HepG2 (cell line): Measurements from ENCODE around the gene MLYCD. TPM values are rescaled to one million over a fixed set of nuclear protein-coding genes. Genes with fewer than 3 reads are reported as not detected.
A peak's percentile ranks its signal among the peaks of the same experiment; 100 is the strongest.

Source experiments
- ATAC-seq: fragments of 200-7000 bp; cut with Tn5 transposase; 3 replicates; pipeline ENCODE4 v1.9.1; 2020; ENCODE audit warnings: mild to moderate bottlenecking, moderate library complexity
- BruUV-seq: library from RNA; stranded (reverse); fragments of 400-500 nt; replicated peaks from 2 replicates; lab custom pipeline; 2021; lab: Mats Ljungman, UMichigan
- CTCF ChIA-PET: fragments of 300-600 bp; formaldehyde crosslinking; extraction: SDS; loops from one replicate; lab custom pipeline; 2021; ENCODE audit warnings: low total read pairs, inconsistent platforms, low intra/inter-chr PET ratio; lab: Yijun Ruan, JAX
- POLR2A ChIA-PET: fragments of 350-600 bp; sonication (Branson Sonifier 250); formaldehyde crosslinking; loops from one replicate; lab custom pipeline; 2020; ENCODE audit warnings: antibody characterized with exemption, inconsistent platforms; lab: Yijun Ruan, JAX
- DNase-seq: peaks from one replicate; pipeline ENCODE4 v3.0.0-alpha.2; 2015; ENCODE audit warnings: low spot score
- FAIRE-seq: peaks from 3 replicates; lab custom pipeline; 2011; peaks lifted over from hg19 to GRCh38; lab: Jason Lieb, UNC
- H2AFZ ChIP-seq: one replicate; pipeline ENCODE4 v1.6.1; 2011; ENCODE audit warnings: low read length, inconsistent platforms
- H3K27ac ChIP-seq: fragments of 300-600 bp; 3 replicates; pipeline ENCODE4 v1.8.0; 2011; ENCODE audit warnings: mixed run types, mild to moderate bottlenecking, mixed read lengths, low read length, inconsistent platforms; ENCODE audit not compliant: insufficient read depth; ENCODE audit errors: extremely low read length
- H3K27me3 ChIP-seq, 2 experiments: fragments of 200-600 bp in 1 of 2; 2 replicates in 1 of 2; 3 replicates in 1 of 2; pipeline versions ENCODE4 v1.6.0 to v1.8.0; 2011; ENCODE audit warnings: low read length in 2 of 2, mild to moderate bottlenecking in 2 of 2, moderate library complexity in 2 of 2, inconsistent platforms in 1 of 2; ENCODE audit not compliant: insufficient read depth in 2 of 2, control insufficient read depth in 1 of 2
- H3K36me3 ChIP-seq, 2 experiments: fragments of 200-600 bp in 1 of 2; replicated peaks in 1 of 2; 2 replicates in 1 of 2; 3 replicates in 1 of 2; pipeline versions ENCODE4 v1.5.1 to v1.8.0; 2011; ENCODE audit warnings: low read length in 2 of 2, inconsistent platforms in 1 of 2; ENCODE audit not compliant: insufficient read depth in 2 of 2, control insufficient read depth in 1 of 2
- H3K4me1 ChIP-seq: 2 replicates; pipeline ENCODE4 v1.5.1; 2012; ENCODE audit warnings: low read length, inconsistent platforms; ENCODE audit not compliant: insufficient read depth
- H3K4me2 ChIP-seq: 2 replicates; pipeline ENCODE4 v1.6.0; 2011; ENCODE audit warnings: low read depth, low read length, inconsistent platforms
- H3K4me3 ChIP-seq, 3 experiments: fragments of 200-600 bp in 1 of 3; sonication (generic), shearing (Covaris generic) in 1 of 3; replicated peaks in 1 of 3; 2 replicates each; pipeline ENCODE4 v1.5.1; 2011 to 2016; ENCODE audit warnings: low read length in 3 of 3, inconsistent platforms in 2 of 3, low read depth in 2 of 3, mild to moderate bottlenecking in 2 of 3, control low read depth in 1 of 3, mixed read lengths in 1 of 3; ENCODE audit not compliant: insufficient read depth in 1 of 3
- H3K79me2 ChIP-seq: one replicate; pipeline ENCODE4 v1.6.1; 2011; ENCODE audit warnings: low read length, inconsistent platforms; ENCODE audit not compliant: insufficient read depth
- H3K9ac ChIP-seq: 2 replicates; pipeline ENCODE4 v1.6.0; 2011; ENCODE audit warnings: mild to moderate bottlenecking, low read depth, low read length, inconsistent platforms; ENCODE audit not compliant: insufficient read depth
- H3K9me3 ChIP-seq: 2 replicates; pipeline ENCODE4 v1.5.1; 2012; ENCODE audit warnings: mild to moderate bottlenecking, low read length
- H4K20me1 ChIP-seq: 2 replicates; pipeline ENCODE4 v1.6.0; 2011; ENCODE audit warnings: inconsistent platforms, mild to moderate bottlenecking, low read length, moderate library complexity; ENCODE audit not compliant: insufficient read depth
- AHR ChIP-seq: IDR thresholded peaks from 2 replicates; pipeline ENCODE4 v1.6.1; 2018; ENCODE audit warnings: missing genetic modification reagents, missing compliant biosample characterization
- CTCF ChIP-seq: sonication (generic); formaldehyde crosslinking; IDR thresholded peaks from 2 replicates; pipeline ENCODE4 v1.5.0; 2020; ENCODE audit warnings: mild to moderate bottlenecking, missing genetic modification reagents, moderate library complexity
- DNMT3B ChIP-seq: conservative IDR thresholded peaks from 2 replicates; pipeline ENCODE4 v1.6.1; 2016; ENCODE audit warnings: missing biosample characterization, control low read depth
- KDM6A ChIP-seq: IDR thresholded peaks from 2 replicates; pipeline ENCODE4 v1.6.1; 2016; ENCODE audit warnings: low read depth
- NCOA1 ChIP-seq: sonication (generic); formaldehyde crosslinking; IDR thresholded peaks from 2 replicates; pipeline ENCODE4 v1.9.0; 2021; ENCODE audit warnings: missing genetic modification reagents
- NPAS2 ChIP-seq: sonication (generic); formaldehyde crosslinking; IDR thresholded peaks from 2 replicates; pipeline ENCODE4 v1.8.0; 2022; ENCODE audit warnings: mild to moderate bottlenecking, missing genetic modification reagents, borderline replicate concordance
- POLR2AphosphoS5 ChIP-seq: IDR thresholded peaks from 2 replicates; pipeline ENCODE4 v1.6.1; 2012; ENCODE audit warnings: low read depth, low read length
- SNAPC5 ChIP-seq: sonication (generic); formaldehyde crosslinking; IDR thresholded peaks from 2 replicates; pipeline ENCODE4 v1.8.1; 2023; ENCODE audit warnings: mild to moderate bottlenecking, missing genetic modification reagents, borderline replicate concordance
- TFAP4 ChIP-seq: sonication (generic); IDR thresholded peaks from 2 replicates; pipeline ENCODE4 v1.6.1; 2016; ENCODE audit warnings: low read depth, borderline replicate concordance
- ZBTB26 ChIP-seq: IDR thresholded peaks from 2 replicates; pipeline ENCODE4 v1.6.1; 2016; ENCODE audit warnings: missing compliant biosample characterization, missing genetic modification reagents, borderline replicate concordance
- ZNF274 ChIP-seq: sonication (generic); formaldehyde crosslinking; IDR thresholded peaks from 2 replicates; pipeline ENCODE4 v1.5.1; 2020; ENCODE audit warnings: mild to moderate bottlenecking, missing genetic modification reagents
- ZNF570 ChIP-seq: sonication (generic); formaldehyde crosslinking; IDR thresholded peaks from 2 replicates; pipeline ENCODE4 v1.4.0; 2020; ENCODE audit warnings: mild to moderate bottlenecking, missing genetic modification reagents, borderline replicate concordance
- WGBS: methylation state at CpG from one replicate; pipeline ENCODE4 v1.1.6; 2017; ENCODE audit warnings: low lambda C conversion rate; 5-methylcytosine and 5-hydroxymethylcytosine counted together
- in situ Hi-C: cut with HindIII; loops from 2 replicates; pipeline ENCODE4 v1.10.0; 2017; ENCODE audit warnings: low pct_unique_long_range_greater_than_20kb; ENCODE audit not compliant: extremely low pct_ligation_motif_present
- intact Hi-C: fragments of 100-400 bp; cut with micrococcal nuclease; formaldehyde crosslinking; loops from one replicate; pipeline ENCODE4 v1.10.0; 2022; ENCODE audit not compliant: unreplicated experiment
- polyA plus RNA-seq, 8 experiments: library from polyadenylated mRNA; depleted of rRNA in 3 of 8; stranded (reverse) in 7 of 8; unstranded in 1 of 8; fragments of >200 nt; fragmentation: Illumina TruSeq in 4 of 8; extraction: Trizol in 4 of 8; gene quantifications; 2 replicates each; pipeline versions ENCODE4 v1.2.1 to v1.2.3, GENCODE V29; 2011 to 2016; ENCODE audit warnings: low read depth in 4 of 8, missing spikeins in 1 of 8, mixed read lengths in 1 of 8; ENCODE audit not compliant: insufficient read depth in 1 of 8
- total RNA-seq, 5 experiments: library from RNA; depleted of rRNA; stranded (reverse); fragments of >200 nt; fragmentation: Illumina TruSeq; extraction: Trizol; gene quantifications; 2 replicates each; pipeline ENCODE4 v1.2.3, GENCODE V29; 2016; ENCODE audit warnings: low read depth in 1 of 5
- TF ChIP-seq, protein P1 (sequence below): sonication (generic); formaldehyde crosslinking; IDR thresholded peaks from 2 replicates; pipeline ENCODE4 v1.4.0; 2020; ENCODE audit warnings: missing genetic modification reagents, borderline replicate concordance

Gene MLYCD
- total and polyA plus RNA-seq, 2 of the 13 experiments (the other 11 are each of a cell fraction or from before 2014, with no cell fraction given), result 1.8 to 4.0 TPM

- TF ChIP-seq CTCF (CRISPR knock-in tag) (peak; percentile 56), POLR2AphosphoS5 (no peak)
- TF ChIP-seq, protein P1, sequence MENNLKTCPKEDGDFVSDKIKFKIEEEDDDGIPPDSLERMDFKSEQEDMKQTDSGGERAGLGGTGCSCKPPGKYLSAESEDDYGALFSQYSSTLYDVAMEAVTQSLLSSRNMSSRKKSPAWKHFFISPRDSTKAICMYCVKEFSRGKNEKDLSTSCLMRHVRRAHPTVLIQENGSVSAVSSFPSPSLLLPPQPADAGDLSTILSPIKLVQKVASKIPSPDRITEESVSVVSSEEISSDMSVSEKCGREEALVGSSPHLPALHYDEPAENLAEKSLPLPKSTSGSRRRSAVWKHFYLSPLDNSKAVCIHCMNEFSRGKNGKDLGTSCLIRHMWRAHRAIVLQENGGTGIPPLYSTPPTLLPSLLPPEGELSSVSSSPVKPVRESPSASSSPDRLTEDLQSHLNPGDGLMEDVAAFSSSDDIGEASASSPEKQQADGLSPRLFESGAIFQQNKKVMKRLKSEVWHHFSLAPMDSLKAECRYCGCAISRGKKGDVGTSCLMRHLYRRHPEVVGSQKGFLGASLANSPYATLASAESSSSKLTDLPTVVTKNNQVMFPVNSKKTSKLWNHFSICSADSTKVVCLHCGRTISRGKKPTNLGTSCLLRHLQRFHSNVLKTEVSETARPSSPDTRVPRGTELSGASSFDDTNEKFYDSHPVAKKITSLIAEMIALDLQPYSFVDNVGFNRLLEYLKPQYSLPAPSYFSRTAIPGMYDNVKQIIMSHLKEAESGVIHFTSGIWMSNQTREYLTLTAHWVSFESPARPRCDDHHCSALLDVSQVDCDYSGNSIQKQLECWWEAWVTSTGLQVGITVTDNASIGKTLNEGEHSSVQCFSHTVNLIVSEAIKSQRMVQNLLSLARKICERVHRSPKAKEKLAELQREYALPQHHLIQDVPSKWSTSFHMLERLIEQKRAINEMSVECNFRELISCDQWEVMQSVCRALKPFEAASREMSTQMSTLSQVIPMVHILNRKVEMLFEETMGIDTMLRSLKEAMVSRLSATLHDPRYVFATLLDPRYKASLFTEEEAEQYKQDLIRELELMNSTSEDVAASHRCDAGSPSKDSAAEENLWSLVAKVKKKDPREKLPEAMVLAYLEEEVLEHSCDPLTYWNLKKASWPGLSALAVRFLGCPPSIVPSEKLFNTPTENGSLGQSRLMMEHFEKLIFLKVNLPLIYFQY (CRISPR knock-in tag), result no peak
- TF ChIP-seq, all 625 proteins: peak for 6
Measured at GRCh38 chr16:83878838-83879237, 20.1 kb upstream of the MLYCD start (continued).

GRCh38 chr16:83882163-83882885 lies 16.6 kb upstream of the MLYCD start:
- Histone ChIP-seq H2AFZ (no peak overlapping the region), H3K27me3 (peaks cover 0 to 60% of the 10 kb centered on the region in 2 experiments; a peak in 2 of 5 replicates), H3K79me2 (no peaks in the 10 kb centered on the region), H3K27ac (no peak overlapping the region), H3K36me3 (no peaks in the 10 kb centered on the region), H3K9me3 (no peaks in the 10 kb centered on the region), H3K9ac (no peak overlapping the region), H3K4me2 (no peak overlapping the region), H4K20me1 (no peaks in the 10 kb centered on the region), H3K4me3 (no peak overlapping the region), H3K4me1 (no peaks in the 10 kb centered on the region)
- ATAC-seq (no peak), DNase-seq (no peak), FAIRE-seq (no peak)
- POLR2A ChIA-PET, result no interaction called here
- intact Hi-C loops (no loop called here), in situ Hi-C loops (loop anchor here (5.0 kb wide), 1 partner anchor 55 kb away; no protein-coding TSS in a partner anchor)
- 30% methylated on average over 8 of the region's 8 CpGs for WGBS
- TF ChIP-seq KDM6A (CRISPR knock-in tag) (no peak), ZNF570 (CRISPR knock-in tag) (no peak), ZNF274 (CRISPR knock-in tag) (no peak), SNAPC5 (CRISPR knock-in tag) (no peak), TFAP4 (no peak), NPAS2 (CRISPR knock-in tag) (no peak), NCOA1 (CRISPR knock-in tag) (no peak), ZBTB26 (CRISPR knock-in tag) (no peak), AHR (no peak), DNMT3B (CRISPR knock-in tag) (no peak)
- no TSS peak for BruUV-seq
- CTCF ChIA-PET, result no interaction called here
